Measurements from ENCODE around the gene MGRN1. TPM values are rescaled to one million over a fixed set of nuclear protein-coding genes. Genes with fewer than 3 reads are reported as not detected.
A peak's percentile ranks its signal among the peaks of the same experiment; 100 is the strongest.

The MGRN1 gene
- total RNA-seq, 2 donors from 2014 or later = 61.0 to 62.6 TPM

GRCh38 chr16:4616047-4616811, 8.4 kb upstream of the MGRN1 start:
- intact Hi-C loops (cut with DNase I) = no loop called here
- peak; percentile 100 for DNase-seq (ENCODE audit: low spot score)

DNA sequence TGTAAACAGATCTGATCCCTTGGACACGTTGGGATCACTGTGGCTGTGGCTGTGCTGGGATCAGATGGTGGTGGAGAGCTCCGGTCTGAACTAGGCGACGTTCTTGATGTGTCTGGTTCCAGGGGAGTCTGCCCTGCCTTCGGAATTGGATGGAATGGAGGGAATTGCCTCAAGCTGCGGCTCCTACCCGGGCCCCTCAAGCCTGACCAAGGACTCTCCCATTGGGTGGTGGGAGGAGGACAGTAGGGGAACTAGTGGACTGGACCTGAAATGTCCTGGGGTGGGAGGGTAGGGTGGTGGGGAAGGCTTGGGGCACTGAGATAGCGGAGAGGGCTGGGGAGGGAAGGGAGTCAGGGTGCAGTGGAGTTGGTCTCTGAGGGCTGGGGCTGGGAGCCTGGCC, 6.7 kb upstream of the MGRN1 start:
- intact Hi-C loops (cut with DNase I) = no loop called here
- DNase-seq (ENCODE audit: low spot score) = no peak

DNA sequence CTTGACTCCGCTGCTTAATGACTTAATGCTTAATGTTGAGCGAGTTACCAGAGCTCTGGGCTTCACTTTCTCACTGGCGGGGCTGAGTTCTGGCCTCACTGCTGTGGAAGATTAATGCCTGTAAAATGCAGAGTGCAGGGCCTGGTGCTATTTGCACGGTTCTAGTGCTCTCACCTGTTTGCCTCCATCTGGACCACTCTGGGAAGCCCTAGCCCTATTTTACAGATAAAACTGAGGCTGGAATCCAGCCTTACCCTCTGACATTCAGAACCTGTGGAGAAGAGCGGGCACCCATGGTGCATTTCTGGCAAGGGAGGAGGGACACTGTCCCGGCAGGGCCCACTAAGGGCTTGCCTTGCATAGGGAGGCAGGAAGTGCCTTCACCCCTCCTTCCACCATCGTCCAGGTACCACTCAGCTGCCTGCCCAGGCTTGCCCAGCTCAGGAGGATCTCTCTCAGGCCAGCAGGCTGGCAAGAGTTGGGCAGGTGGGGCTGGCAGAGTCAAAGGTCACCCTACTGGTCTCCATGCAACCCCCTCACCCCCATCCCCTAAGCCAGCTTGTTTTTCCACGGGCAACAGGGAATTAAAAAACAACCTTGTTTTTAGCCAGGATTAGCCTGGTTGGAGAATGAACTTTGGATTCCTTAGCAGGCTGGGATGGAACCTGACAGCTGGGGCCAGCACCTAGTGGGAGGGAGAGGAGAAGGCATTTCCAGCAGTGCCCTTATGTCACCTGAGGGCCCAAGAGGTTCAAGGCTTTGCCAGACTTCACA, 5.8 kb upstream of the MGRN1 start:
- intact Hi-C loops (cut with DNase I) = no loop called here
- DNase-seq (ENCODE audit: low spot score) = no peak

DNA sequence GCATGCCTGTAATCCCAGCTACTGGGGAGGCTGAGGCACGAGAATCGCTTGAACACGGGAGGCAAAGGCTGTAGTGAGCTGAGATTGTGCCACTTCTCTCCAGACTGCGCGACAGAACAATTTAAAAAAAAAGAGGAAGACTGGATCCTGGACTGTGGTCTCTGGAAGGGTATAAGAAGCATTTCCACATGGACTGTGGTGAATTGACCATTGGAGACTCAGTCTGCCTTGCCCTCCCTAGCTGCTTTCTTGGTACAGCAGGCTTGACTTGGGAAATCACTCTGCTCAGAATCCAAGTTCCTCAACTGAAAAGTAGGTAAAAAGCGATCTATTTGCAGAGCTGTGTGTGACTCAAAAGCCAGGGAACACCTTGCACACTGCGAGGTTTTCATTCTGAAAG, 1.0 kb upstream of the MGRN1 start:
- intact Hi-C loops (cut with DNase I) = no loop called here
- no peak for DNase-seq (ENCODE audit: low spot score)

DNA sequence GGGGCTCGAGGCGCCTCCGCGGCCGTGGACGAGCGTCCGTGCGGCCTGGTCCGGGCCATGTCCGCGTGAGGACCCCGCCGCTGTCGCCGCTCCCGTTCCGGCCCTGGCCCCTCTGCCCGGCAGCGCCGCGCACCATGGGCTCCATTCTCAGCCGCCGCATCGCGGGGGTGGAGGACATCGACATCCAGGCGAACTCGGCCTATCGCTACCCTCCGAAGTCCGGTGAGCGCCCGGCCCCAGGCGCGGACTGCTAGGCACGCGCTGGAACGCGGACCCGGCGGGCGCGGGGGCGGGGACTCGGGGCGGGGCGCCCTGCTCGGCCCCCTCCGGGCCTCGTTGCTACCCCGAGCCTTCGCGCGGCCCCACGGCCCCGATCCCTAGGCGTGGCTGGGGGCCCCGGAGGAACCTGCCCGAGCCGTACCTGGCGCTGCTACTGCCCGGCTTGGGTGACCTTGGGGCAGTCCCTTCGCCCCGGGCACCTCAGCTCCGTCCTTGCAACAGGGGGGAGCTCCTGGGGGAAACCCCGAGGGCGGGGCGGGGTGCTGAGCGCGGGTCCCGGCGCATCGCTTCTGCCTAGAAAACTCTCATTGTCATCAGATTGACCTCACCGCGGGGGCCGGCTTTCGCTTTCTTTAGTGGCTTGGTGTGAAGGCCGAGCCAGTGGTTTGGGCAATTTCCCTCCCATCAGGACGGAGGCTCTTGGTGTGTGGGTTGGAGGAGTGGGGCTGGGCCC, 367 bp downstream of the MGRN1 start:
- DNase-seq (ENCODE audit: low spot score) = peak; percentile 94
- intact Hi-C loops (cut with DNase I) = no loop called here

DNA sequence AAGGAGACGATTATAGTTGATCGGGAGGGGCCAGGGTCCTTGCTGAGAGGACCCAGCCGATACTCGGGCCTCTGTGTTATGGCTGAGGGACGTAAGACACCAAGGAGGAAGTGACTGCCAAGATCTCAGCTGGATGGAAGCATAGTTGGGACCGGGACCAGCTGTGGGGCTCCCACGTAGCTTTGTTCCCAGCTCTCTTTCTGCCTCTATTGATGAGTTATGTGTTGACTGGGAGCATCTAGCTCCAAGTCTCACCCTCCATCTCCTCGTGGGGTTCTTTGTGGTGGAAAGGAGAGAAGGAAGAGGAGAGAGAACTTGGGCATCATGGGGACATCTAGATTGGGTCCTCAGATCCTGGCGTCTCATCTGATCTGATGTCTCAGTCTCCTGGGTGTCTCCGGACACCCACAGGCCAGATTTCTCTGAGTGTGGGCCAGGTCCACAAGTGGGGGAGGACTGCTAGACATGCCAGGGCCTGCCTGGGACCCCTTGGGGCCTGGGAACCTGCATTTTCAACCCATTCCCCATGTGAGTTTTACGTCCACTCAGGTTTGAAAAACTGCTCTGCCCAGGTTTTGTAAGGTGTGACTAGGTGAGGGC, 1.0 kb downstream of the MGRN1 start:
- intact Hi-C loops (cut with DNase I) = no loop called here

DNA sequence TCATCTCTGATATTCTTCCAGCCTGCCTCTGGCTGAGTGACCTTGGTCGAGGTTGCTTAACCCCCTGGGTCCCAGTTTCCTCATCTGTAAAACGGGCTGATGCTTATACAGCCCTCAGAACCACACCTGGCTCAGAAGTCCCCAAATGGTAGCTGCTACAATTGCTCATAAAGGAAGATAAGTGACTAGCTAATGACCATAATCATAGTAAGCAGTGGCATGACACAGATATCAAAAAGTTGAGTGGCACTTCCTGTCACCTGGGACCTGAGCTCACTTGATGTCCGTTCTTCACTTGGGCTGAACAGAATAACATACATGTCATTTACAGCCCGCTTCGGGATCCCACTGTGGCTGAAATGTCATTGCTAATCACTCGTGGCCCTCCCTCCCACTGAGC, 1.8 kb downstream of the MGRN1 start:
- intact Hi-C loops (cut with DNase I) = no loop called here
- no peak for DNase-seq (ENCODE audit: low spot score)

More for the DNA sequence above, 1.0 kb downstream of the MGRN1 start:
- no peak for DNase-seq (ENCODE audit: low spot score)

DNA sequence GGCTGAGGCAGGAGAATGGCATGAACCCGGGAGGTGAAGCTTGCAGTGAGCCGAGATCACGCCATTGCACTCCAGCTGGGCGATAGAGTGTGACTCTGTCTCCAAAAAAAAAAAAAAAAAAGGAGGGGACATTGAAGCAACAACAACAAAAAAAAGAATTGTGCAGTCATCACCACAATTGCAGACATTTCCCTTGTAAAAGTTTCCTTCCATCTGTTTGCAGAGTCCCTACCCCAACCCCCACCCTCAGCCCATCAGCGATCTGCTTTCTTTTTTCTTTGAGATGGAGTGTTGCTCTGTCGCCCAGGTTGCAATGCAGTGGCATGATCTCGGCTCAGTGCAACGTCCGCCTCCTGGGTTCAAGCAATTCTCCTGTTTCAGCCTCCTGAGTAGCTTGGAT, 3.7 kb downstream of the MGRN1 start:
- no peak for DNase-seq (ENCODE audit: low spot score)
- intact Hi-C loops (cut with DNase I) = no loop called here

GRCh38 chr16:4631444-4631843, 6.8 kb downstream of the MGRN1 start:
- intact Hi-C loops (cut with DNase I) = no loop called here
- DNase-seq (ENCODE audit: low spot score) = no peak

GRCh38 chr16:4633910-4634635, 9.4 kb downstream of the MGRN1 start:
- DNase-seq (ENCODE audit: low spot score) = no peak

GRCh38 chr16:4634768-4635167, 10.1 kb downstream of the MGRN1 start:
- no peak for DNase-seq (ENCODE audit: low spot score)
- intact Hi-C loops (cut with DNase I) = no loop called here

More at GRCh38 chr16:4633910-4634635, 9.4 kb downstream of the MGRN1 start:
- intact Hi-C loops (cut with DNase I) = no loop called here

DNA sequence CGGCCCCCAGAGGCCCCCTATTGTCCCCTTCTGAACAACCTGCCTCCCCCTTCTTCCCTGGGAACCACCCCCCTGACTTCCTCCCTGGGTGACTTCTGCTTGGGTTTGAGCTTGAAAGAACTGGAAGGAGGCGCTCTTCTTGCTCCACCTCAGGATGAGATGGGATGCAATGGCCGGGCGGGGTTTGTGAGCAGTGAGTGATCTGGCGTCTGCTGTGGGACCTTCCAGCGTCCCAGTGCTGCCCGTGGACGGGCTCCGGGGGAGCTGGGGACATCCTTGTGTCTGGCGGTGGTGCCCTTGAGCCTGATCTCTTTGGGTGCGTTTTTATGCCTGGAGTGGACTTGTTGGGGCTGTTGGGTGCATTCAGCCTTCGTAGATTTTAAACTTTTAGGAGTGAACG, 11.6 kb downstream of the MGRN1 start:
- DNase-seq (ENCODE audit: low spot score) = no peak
- intact Hi-C loops (cut with DNase I) = no loop called here

- DNase-seq (ENCODE audit: low spot score) = no peak
- intact Hi-C loops (cut with DNase I) = no loop called here
Measured at GRCh38 chr16:4637501-4638166, 13.0 kb downstream of the MGRN1 start.

DNA sequence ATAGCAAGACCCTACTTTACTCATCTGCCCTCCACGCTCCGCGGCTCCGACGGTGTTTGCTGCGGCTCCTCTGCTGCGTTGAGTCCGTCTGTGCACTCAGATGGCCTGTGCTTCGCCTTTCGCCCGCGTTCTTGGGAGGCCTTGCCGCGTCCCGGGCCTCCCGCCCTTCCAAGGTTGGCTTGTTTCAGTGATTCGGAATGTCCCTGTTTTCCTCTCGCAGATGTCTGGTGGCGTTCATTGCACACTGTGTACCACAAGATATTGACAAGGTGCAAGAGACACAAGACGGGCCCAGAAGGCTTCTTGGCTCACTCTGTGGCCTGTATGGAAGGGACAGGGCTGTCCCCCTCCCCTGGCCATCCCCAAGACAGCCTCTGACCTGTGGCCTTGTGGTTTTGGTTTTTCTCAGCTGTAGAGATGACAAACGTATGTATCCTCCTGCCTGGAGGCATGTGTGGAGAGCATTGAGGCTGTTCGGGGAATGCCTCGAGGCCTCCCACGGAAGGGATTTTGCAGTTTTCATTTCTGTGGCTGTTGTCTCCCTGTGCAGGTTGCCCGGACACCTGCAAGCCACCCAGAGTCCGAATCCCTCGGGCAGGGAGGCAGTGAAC, 15.4 kb downstream of the MGRN1 start:
- intact Hi-C loops (cut with DNase I) = no loop called here
- DNase-seq (ENCODE audit: low spot score) = no peak

- no peak for DNase-seq (ENCODE audit: low spot score)
- intact Hi-C loops (cut with DNase I) = no loop called here
Measured at GRCh38 chr16:4640572-4641305, 16.1 kb downstream of the MGRN1 start.

- no peak for DNase-seq (ENCODE audit: low spot score)
- intact Hi-C loops (cut with DNase I) = no loop called here
Measured at GRCh38 chr16:4641306-4641687, 16.7 kb downstream of the MGRN1 start.

- intact Hi-C loops (cut with DNase I) = no loop called here
- DNase-seq (ENCODE audit: low spot score) = no peak
Measured at GRCh38 chr16:4641895-4642294, 17.3 kb downstream of the MGRN1 start.
